NCI-H2227 (cell line): ENCODE measurements around the gene C4B.
"Not testable (repeated sequence)": the region's sequence is repeated elsewhere in the genome, so short reads cannot be mapped to it uniquely, and the experiment has no call there.

Source experiments
- DNase-seq: peaks from one replicate; lab custom pipeline; 2025; ENCODE audit not compliant: unreplicated experiment; lab: John Stamatoyannopoulos, UW

Gene C4B

GRCh38 chr6:32014547-32014946 lies at the start of gene C4B:
Gene C4B (plus strand): TSS chr6:32014795. CDS start chr6:32014846, 51 bp downstream.
- DNase-seq, result not testable (repeated sequence)

DNA sequence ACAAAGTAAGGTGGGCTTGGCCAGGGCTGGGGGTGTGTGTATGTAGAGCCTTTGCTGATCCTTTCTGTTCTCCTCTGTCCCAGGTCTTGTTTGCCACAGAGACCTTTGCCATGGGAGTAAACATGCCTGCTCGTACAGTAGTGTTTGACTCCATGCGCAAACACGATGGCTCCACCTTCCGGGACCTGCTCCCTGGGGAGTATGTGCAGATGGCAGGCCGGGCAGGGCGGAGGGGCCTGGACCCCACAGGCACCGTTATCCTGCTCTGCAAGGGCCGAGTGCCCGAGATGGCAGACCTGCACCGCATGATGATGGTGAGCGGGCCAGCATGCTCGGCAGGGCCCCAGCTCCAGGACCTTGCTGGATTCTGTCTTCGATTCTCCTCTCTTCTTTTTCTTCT lies 48.9 kb upstream of the C4B start:
- DNase-seq, result no peak

GRCh38 chr6:31966506-31966905 lies 48.1 kb upstream of the C4B start:
- no peak for DNase-seq

GRCh38 chr6:31966997-31967925 lies 47.3 kb upstream of the C4B start:
- DNase-seq, result no peak

DNA sequence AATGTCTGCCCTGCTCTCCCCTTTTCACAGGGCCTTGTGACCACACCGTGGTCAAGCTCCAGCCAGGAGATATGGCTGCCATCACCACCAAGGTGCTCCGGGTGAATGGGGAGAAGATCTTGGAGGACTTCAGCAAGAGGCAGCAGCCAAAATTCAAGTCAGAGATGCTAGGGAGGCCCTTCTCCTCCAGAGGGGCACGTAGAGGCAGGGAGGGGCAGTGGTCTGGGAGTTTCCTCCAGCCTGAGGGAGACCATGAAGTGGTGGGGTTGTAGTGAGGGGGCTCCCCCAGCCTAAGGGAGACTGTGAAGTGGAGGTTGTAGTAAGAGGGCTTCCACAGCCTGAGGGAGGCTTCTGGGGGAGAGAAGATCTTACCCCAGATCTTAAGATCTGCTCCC lies 46.7 kb upstream of the C4B start:
- DNase-seq, result no peak

DNA sequence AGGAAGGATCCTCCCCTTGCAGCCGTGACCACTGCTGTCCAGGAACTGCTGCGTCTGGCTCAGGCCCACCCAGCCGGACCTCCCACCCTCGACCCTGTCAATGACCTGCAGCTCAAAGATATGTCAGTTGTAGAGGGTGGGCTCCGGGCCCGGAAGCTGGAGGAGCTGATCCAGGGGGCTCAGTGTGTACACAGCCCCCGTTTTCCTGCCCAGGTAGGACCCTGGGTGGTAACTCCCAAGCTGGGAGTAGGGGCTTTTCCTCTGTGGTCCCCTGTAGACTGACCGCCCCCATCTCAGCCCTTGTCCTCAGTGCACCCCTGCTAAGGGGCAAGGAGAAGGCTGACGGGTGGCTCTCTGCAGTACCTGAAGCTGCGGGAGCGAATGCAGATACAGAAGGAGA lies 46.3 kb upstream of the C4B start:
- no peak for DNase-seq

- DNase-seq, result no peak
Measured at GRCh38 chr6:31968791-31969711, 45.5 kb upstream of the C4B start.

DNA sequence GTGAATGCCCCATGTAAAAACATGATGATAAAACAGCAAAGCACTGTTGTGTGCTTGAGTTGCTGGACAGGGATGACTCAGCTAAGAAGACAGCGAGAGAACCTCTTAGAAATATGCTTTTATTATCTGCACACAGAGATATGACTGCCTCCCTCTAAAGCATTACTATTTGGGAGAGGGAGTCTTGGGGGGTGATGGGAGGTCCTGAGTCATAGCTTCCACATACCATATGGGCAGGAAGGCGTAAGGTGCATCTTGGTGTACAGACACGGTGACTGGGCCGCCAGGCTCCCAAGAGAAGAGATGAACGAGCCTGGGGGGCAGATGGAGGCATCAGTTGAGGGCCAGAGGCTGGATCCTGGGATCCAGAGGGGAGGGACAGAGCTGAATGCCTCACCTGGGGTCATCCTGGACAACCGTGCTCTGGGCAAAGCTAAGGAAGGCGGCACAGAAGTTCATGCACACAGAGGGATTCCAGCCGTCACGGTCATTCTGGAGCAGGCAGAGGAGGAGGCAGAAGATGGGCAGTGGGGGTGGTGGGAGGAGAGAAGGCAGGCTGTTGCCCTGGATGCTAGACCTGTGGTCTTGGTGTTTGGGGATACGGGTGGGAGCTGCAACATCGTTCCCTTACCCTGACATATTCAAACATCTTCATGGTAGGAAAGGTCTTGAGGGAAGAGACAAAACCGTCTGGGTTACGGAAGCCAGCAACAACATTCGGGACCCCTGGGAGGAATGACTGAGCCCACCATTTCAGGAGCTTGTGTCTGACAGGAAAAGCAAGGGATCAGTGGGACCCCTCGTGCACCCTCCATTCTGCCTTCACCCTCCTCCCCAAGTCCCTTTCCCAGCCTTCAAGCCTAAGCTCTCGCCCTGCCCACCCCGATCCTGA lies 44.6 kb upstream of the C4B start:
- DNase-seq, result no peak

DNA sequence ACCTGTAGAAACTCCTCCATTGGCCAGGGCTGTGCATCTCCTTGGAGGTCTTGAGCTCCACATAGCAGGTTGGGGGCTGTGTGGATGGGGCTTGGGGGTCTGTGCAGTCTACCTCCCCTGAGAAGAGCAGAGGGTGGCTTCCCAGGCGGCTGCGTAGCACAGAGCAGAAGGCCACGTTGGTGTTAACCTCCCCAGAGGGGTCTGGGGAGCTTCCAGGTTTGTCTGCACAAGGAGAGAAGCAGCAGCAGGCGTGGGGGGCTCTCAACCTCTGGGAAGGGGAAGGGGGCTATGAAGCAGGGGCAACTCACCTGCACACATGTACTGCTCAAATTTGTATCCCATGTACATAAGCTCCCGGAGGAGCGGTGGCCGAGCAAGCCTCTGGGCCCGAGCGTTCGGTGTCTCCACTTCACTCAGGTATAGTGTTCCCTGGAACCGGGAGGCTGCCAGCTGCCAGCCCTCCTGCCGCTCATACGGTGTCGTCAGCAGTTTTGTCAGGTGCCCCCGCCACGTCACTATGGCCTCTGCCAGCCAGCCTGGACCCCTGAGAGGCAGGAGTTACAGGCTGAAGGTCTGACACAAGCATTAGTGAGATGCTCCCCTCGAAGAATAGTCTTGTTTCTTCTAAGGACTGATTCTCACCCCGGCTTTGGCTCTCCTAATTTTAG lies 43.9 kb upstream of the C4B start:
- peak; percentile 64 for DNase-seq

- peak; percentile 64 for DNase-seq
Measured at GRCh38 chr6:31971279-31971992, 43.2 kb upstream of the C4B start.

DNA sequence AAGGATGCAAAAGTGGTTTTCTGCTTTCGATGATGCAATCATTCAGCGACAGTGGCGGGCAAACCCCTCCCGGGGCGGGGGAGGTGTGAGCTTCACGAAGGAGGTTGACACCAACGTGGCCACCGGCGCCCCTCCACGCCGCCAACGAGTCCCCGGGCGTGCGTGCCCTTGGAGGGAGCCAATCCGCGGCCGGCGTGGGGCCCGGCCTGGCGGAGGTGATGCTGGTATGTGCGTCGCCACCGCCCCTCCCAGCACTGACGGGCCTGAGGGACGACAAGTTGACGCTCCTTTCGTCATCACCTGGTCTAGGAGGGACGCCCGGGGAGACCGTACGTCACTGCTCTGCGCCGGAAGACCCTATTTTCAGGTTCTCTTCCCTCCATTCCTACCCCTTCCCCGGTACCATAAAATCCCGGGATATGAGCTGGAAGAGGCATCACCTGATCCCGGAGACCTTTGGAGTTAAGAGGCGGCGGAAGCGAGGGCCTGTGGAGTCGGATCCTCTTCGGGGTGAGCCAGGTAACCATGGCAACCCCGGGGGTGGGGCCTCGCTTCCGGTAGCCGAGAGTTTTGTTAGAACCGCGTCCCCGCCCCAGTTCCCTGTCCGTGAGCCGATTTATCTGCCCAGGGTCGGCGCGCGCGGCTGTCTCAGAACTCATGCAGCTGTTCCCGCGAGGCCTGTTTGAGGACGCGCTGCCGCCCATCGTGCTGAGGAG lies 42.4 kb upstream of the C4B start, which contains the start of gene DXO:
DXO (minus strand) TSS at position 146 of the 716 bp plus-strand sequence. CDS start 463 bp downstream, outside the sequence.
- DNase-seq, result peak; percentile 100

GRCh38 chr6:31972709-31973350 lies 41.8 kb upstream of the C4B start:
- no peak for DNase-seq

GRCh38 chr6:31976065-31976464 lies 38.5 kb upstream of the C4B start:
- DNase-seq, result not testable (repeated sequence)

GRCh38 chr6:31977816-31978431 lies 36.7 kb upstream of the C4B start:
- DNase-seq, result no peak

DNA sequence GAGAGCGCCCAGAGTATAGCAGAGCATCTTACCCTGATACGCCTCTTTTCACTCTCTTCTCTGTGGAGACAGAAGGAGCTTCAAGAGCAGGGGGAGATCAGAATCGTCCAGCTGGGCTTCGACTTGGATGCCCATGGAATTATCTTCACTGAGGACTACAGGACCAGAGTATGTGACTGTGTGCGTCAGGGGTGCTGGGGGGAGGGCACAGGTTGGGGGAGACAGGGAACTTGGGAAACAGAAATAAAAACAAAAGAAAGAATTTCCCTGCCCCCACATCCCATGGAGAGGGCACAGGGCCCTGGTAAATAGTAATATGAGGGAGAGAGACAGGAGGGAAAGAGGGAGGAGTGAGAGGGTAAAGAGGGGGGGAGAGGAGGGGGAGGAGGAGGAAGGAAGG lies 35.8 kb upstream of the C4B start:
- no peak for DNase-seq

GRCh38 chr6:31979238-31979898 lies 35.2 kb upstream of the C4B start:
- no peak for DNase-seq

DNA sequence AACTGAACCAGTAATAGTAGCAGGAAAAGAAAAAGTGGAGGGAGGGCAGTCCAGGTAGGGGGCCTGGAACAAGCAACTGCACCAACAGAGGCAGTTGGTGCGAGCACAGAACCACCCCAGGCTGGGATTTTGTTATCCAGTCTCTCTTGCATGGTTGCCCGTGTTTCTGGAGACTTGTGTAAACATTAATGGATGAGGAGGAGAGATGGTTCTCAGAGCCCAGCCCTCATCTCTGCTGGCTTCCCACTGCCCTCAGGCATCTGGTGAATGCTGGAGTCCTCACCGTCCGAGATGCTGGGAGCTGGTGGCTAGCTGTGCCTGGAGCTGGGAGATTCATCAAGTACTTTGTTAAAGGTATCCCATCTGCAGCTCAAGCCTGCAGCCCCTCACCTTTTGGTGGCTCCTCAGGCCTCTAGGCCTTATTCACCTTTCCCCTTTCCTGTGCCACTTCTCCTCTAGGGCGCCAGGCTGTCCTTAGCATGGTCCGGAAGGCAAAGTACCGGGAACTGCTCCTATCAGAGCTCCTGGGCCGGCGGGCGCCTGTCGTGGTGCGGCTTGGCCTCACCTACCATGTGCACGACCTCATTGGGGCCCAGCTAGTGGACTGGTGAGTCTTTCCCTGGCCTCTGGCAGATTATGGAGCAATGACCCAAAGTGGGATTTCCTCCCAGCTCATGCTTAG lies 34.3 kb upstream of the C4B start:
- not testable (repeated sequence) for DNase-seq
